Measurements from ENCODE around the gene STX17. TPM values are rescaled to one million over a fixed set of nuclear protein-coding genes. Genes with fewer than 3 reads are reported as not detected.

The STX17 gene
- total and polyA plus RNA-seq, 10 donors: 3.1 to 52.1 (median 39.9) TPM

- no peak overlapping the region for H3K27ac ChIP-seq
- no peaks in the 10 kb centered on the region for H3K27me3 ChIP-seq (replicated peaks in 1 of 7)
- H3K36me3 ChIP-seq: no peaks in the 10 kb centered on the region
- intact Hi-C loops (cut with DNase I; ENCODE audit: low total_unique reads): no loop called here
- no peaks in the 10 kb centered on the region for H3K4me1 ChIP-seq
- no peaks in the 10 kb centered on the region for H3K9me3 ChIP-seq
- H3K4me3 ChIP-seq: no peak overlapping the region
- TF ChIP-seq CTCF (IDR thresholded peaks at IDR 0.05 in 8 of 11, conservative IDR thresholded peaks at IDR 0.05 in 3 of 11) (no peak), POLR2AphosphoS5 (IDR thresholded peaks at IDR 0.05) (no peak), POLR2A (IDR thresholded peaks at IDR 0.05) (no peak)
- no peak for DNase-seq
Measured at GRCh38 chr9:99867968-99868367, 38.5 kb upstream of the STX17 start.

DNA sequence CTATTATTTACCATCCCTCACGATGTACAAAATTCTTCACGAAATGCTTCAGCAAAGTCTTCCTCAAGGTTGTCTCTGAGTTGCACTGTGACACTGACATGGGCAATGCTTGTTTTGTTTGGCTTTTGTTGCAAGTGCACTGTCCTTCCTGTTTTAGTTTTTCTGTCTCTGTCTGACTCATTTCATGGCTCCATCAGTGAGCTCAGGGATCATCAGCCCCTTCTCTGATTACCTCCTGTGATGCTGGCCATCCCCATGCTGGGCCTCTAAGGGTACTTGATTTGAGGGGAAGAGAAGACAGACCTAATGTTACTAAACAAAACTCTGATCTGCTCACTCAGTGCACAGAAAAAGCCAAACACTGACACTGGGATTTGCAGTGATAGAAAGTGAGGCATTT is 37.6 kb upstream of the STX17 start:
- Histone ChIP-seq H3K27ac (no peak overlapping the region), H3K9me3 (no peaks in the 10 kb centered on the region), H3K27me3 (replicated peaks in 1 of 7) (no peaks in the 10 kb centered on the region), H3K4me1 (no peaks in the 10 kb centered on the region), H3K36me3 (no peaks in the 10 kb centered on the region), H3K4me3 (no peak overlapping the region)
- intact Hi-C loops (cut with DNase I; ENCODE audit: low total_unique reads): no loop called here
- DNase-seq: no peak
- TF ChIP-seq POLR2AphosphoS5 (IDR thresholded peaks at IDR 0.05): no peak
- TF ChIP-seq CTCF (IDR thresholded peaks at IDR 0.05 in 8 of 11, conservative IDR thresholded peaks at IDR 0.05 in 3 of 11): no peak
- TF ChIP-seq POLR2A (IDR thresholded peaks at IDR 0.05): no peak
- WGBS, 5 donors: 70 to 95% (median 83%) methylated on average over 2 of the region's 2 CpGs

GRCh38 chr9:99870126-99870525 is 36.3 kb upstream of the STX17 start:
- DNase-seq: no peak
- no peaks in the 10 kb centered on the region for H3K9me3 ChIP-seq
- no peak overlapping the region for H3K27ac ChIP-seq
- TF ChIP-seq POLR2AphosphoS5 (IDR thresholded peaks at IDR 0.05) (no peak), CTCF (IDR thresholded peaks at IDR 0.05 in 8 of 11, conservative IDR thresholded peaks at IDR 0.05 in 3 of 11) (no peak), POLR2A (IDR thresholded peaks at IDR 0.05) (no peak)
- H3K36me3 ChIP-seq: no peaks in the 10 kb centered on the region
- intact Hi-C loops (cut with DNase I; ENCODE audit: low total_unique reads): no loop called here
- no peaks in the 10 kb centered on the region for H3K27me3 ChIP-seq (replicated peaks in 1 of 7)
- 85 to 96% (median 92%) methylated on average over 5 of the region's 5 CpGs for whole genome bisulfite sequencing, 5 donors
- no peaks in the 10 kb centered on the region for H3K4me1 ChIP-seq
- no peak overlapping the region for H3K4me3 ChIP-seq

GRCh38 chr9:99873531-99873930 is 32.9 kb upstream of the STX17 start:
- H3K27ac ChIP-seq: no peak overlapping the region
- WGBS, 5 donors: 91 to 94% (median 92%) methylated on average over 3 of the region's 3 CpGs
- H3K36me3 ChIP-seq: no peaks in the 10 kb centered on the region
- H3K4me3 ChIP-seq: no peak overlapping the region
- TF ChIP-seq POLR2A (IDR thresholded peaks at IDR 0.05) (no peak), POLR2AphosphoS5 (IDR thresholded peaks at IDR 0.05) (no peak)
- intact Hi-C loops (cut with DNase I; ENCODE audit: low total_unique reads): no loop called here
- H3K4me1 ChIP-seq: no peaks in the 10 kb centered on the region
- H3K27me3 ChIP-seq (replicated peaks in 1 of 7): no peaks in the 10 kb centered on the region
- no peak for DNase-seq
- peaks cover 0 to 7% (median 0%) of the 10 kb centered on the region in 8 donors for H3K9me3 ChIP-seq

Measured in spleen (tissue), 11 donors.